GM19452 (cell line): ENCODE measurements around the gene WDR74.
"Not testable (repeated sequence)": the region's sequence is repeated elsewhere in the genome, so short reads cannot be mapped to it uniquely, and the experiment has no call there.

ENCODE experiments used
- ATAC-seq: cut with Tn5 transposase; IDR thresholded peaks from one replicate; pipeline ENCODE4 v1.9.1; 2021; ENCODE audit not compliant: unreplicated experiment

The WDR74 gene

GRCh38 chr11:62839050-62839945 is at the start of gene WDR74:
WDR74 (minus strand) TSS chr11:62839590; CDS start chr11:62839570, 20 bp downstream.
- peak; percentile 37 for ATAC-seq

GRCh38 chr11:62889126-62889483 is 49.7 kb upstream of the WDR74 start:
- no peak for ATAC-seq

- no peak for ATAC-seq
Observed at GRCh38 chr11:62888406-62888805, 49.0 kb upstream of the WDR74 start.

GRCh38 chr11:62885137-62885750 is 45.9 kb upstream of the WDR74 start:
- no peak for ATAC-seq

GRCh38 chr11:62883673-62884072 is 44.3 kb upstream of the WDR74 start:
- no peak for ATAC-seq

GRCh38 chr11:62882788-62883501 is 43.6 kb upstream of the WDR74 start:
- ATAC-seq: no peak

GRCh38 chr11:62882431-62882749 is 43.0 kb upstream of the WDR74 start:
- no peak for ATAC-seq

- peak; percentile 49 for ATAC-seq
Observed at GRCh38 chr11:62881579-62882430, 42.4 kb upstream of the WDR74 start.

GRCh38 chr11:62880803-62881578 is 41.6 kb upstream of the WDR74 start, which contains the start of gene SLC3A2:
SLC3A2 (plus strand) TSS chr11:62880896; CDS start chr11:62881024, 128 bp downstream.
- ATAC-seq: peak; percentile 73

GRCh38 chr11:62880231-62880802 is 40.9 kb upstream of the WDR74 start:
- peak; percentile 13 for ATAC-seq

GRCh38 chr11:62879235-62879978 is 40.0 kb upstream of the WDR74 start:
- no peak for ATAC-seq

- no peak for ATAC-seq
Observed at GRCh38 chr11:62876712-62877111, 37.3 kb upstream of the WDR74 start.

GRCh38 chr11:62875698-62876478 is 36.5 kb upstream of the WDR74 start:
- no peak for ATAC-seq

- no peak for ATAC-seq
Observed at GRCh38 chr11:62874851-62875250, 35.5 kb upstream of the WDR74 start.

- no peak for ATAC-seq
Observed at GRCh38 chr11:62865635-62866034, 26.2 kb upstream of the WDR74 start.

GRCh38 chr11:62863687-62864335 is 24.4 kb upstream of the WDR74 start:
- ATAC-seq: no peak

GRCh38 chr11:62861564-62862192 is 22.3 kb upstream of the WDR74 start:
- not testable (repeated sequence) for ATAC-seq
